Measurements from ENCODE around the gene APRT.

The APRT gene

DNA sequence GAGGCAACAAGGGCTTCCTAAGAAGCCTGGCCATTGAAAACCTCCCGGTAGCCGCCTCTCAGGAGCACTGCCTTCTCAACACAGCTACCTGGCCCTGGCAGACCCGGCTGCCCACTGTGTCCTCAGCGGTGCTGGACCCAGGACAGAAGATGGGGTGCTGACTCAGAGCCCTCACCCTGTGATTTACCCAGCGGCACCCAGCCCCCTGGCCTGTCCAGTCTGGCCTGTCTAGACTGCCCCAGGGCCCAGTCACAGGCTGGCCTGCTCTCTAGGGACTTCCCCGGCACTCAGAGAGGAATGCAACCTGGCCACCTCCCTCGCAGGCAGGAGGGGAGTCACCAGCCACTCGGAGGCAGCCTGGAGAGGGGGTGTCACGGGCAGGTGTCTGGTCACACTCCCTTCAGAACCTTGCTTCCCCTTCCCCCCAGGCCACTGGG, 46.8 kb downstream of the APRT start:
- Histone ChIP-seq H3K27me3 (ENCODE audit: insufficient read depth, low read length) (no peaks in the 10 kb centered on the region), H3K4me3 (ENCODE audit: low read length) (no peak overlapping the region), H3K9ac (ENCODE audit: low read depth, low read length) (no peak overlapping the region), H3K36me3 (ENCODE audit: insufficient read depth, low read length) (no peaks in the 10 kb centered on the region), H3K9me3 (ENCODE audit: insufficient read depth, low read depth, low read length) (no peaks in the 10 kb centered on the region), H3K4me1 (ENCODE audit: insufficient read depth, low read length) (peaks cover 46% of the 10 kb centered on the region), H3K27ac (ENCODE audit: low read depth, low read length) (no peak overlapping the region)
- WGBS: 83% methylated on average over 8 of the region's 9 CpGs

DNA sequence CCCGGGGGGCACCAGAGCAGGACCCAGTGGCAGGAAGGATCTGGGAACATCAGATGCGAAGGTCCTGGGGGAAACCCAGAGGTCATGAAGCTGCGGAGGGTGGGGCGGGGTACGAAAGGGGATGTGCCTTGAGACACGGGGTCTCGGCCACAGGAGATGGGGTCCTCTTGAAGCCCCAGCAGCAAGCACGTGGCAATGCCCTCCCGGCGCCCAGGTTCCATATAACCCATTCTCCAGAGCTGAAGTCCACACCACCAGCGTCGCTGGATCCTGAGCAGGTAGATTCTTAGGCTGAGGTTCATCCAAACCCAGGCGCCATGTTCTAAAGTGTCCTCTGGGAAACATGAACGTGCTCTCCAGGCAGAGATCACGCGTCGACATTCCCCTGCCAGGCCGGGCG, 47.6 kb downstream of the APRT start:
- WGBS: 90% methylated on average over 19 of the region's 19 CpGs
- H3K4me1 ChIP-seq (ENCODE audit: insufficient read depth, low read length): peaks cover 47% of the 10 kb centered on the region
- H3K27me3 ChIP-seq (ENCODE audit: insufficient read depth, low read length): no peaks in the 10 kb centered on the region
- no peak overlapping the region for H3K4me3 ChIP-seq (ENCODE audit: low read length)
- no peaks in the 10 kb centered on the region for H3K9me3 ChIP-seq (ENCODE audit: insufficient read depth, low read depth, low read length)
- peak overlapping the region; percentile 72; the same call in 1 of the 2 replicates for H3K27ac ChIP-seq (ENCODE audit: low read depth, low read length)
- no peak overlapping the region for H3K9ac ChIP-seq (ENCODE audit: low read depth, low read length)
- H3K36me3 ChIP-seq (ENCODE audit: insufficient read depth, low read length): no peaks in the 10 kb centered on the region

GRCh38 chr16:88763502-88764053, 48.1 kb downstream of the APRT start:
- peak overlapping the region; percentile 72 for H3K27ac ChIP-seq (ENCODE audit: low read depth, low read length)
- H3K9ac ChIP-seq (ENCODE audit: low read depth, low read length): 0 out of 2 replicates have a peak overlapping the region, but pooled peaks have one; percentile 11
- H3K4me3 ChIP-seq (ENCODE audit: low read length): no peak overlapping the region
- H3K4me1 ChIP-seq (ENCODE audit: insufficient read depth, low read length): peaks cover 50% of the 10 kb centered on the region
- no peaks in the 10 kb centered on the region for H3K27me3 ChIP-seq (ENCODE audit: insufficient read depth, low read length)
- no peaks in the 10 kb centered on the region for H3K36me3 ChIP-seq (ENCODE audit: insufficient read depth, low read length)
- 29% methylated on average over 14 of the region's 14 CpGs for WGBS
- H3K9me3 ChIP-seq (ENCODE audit: insufficient read depth, low read depth, low read length): no peaks in the 10 kb centered on the region

DNA sequence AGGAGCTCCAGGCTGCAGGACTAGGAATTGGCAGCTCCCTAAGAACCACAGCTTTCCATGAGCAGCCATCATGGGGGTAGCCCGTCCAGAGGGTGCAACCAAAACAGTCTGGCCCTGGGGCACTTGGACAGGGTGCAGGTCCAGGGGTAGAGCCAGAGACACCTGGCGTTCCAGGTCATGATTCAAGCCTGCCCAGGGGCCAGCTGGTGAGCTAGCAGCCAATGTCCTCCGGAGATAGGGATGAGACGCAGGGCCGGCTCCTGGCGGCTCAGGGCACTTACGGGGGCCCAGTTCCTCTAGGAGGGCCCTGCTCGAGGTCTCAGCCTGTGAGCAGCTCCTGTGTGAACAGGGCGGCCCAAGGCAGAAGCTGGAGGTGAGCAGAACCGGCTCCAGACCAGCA, 48.8 kb downstream of the APRT start:
- Histone ChIP-seq H3K4me1 (ENCODE audit: insufficient read depth, low read length) (peaks cover 43% of the 10 kb centered on the region), H3K27ac (ENCODE audit: low read depth, low read length) (peak overlapping the region; percentile 67), H3K27me3 (ENCODE audit: insufficient read depth, low read length) (no peaks in the 10 kb centered on the region), H3K4me3 (ENCODE audit: low read length) (no peak overlapping the region), H3K9ac (ENCODE audit: low read depth, low read length) (0 out of 2 replicates have a peak overlapping the region, but pooled peaks have one; percentile 11), H3K36me3 (ENCODE audit: insufficient read depth, low read length) (no peaks in the 10 kb centered on the region), H3K9me3 (ENCODE audit: insufficient read depth, low read depth, low read length) (no peaks in the 10 kb centered on the region)
- whole genome bisulfite sequencing: 74% methylated on average over 10 of the region's 10 CpGs

- no peaks in the 10 kb centered on the region for H3K27me3 ChIP-seq (ENCODE audit: insufficient read depth, low read length)
- no peak overlapping the region for H3K4me3 ChIP-seq (ENCODE audit: low read length)
- H3K9ac ChIP-seq (ENCODE audit: low read depth, low read length): no peak overlapping the region
- WGBS: 83% methylated on average over 16 of the region's 16 CpGs
- no peak overlapping the region for H3K27ac ChIP-seq (ENCODE audit: low read depth, low read length)
- H3K4me1 ChIP-seq (ENCODE audit: insufficient read depth, low read length): peaks cover 38% of the 10 kb centered on the region
- H3K9me3 ChIP-seq (ENCODE audit: insufficient read depth, low read depth, low read length): no peaks in the 10 kb centered on the region
- no peaks in the 10 kb centered on the region for H3K36me3 ChIP-seq (ENCODE audit: insufficient read depth, low read length)
Observed at GRCh38 chr16:88762258-88762870, 49.4 kb downstream of the APRT start.

DNA sequence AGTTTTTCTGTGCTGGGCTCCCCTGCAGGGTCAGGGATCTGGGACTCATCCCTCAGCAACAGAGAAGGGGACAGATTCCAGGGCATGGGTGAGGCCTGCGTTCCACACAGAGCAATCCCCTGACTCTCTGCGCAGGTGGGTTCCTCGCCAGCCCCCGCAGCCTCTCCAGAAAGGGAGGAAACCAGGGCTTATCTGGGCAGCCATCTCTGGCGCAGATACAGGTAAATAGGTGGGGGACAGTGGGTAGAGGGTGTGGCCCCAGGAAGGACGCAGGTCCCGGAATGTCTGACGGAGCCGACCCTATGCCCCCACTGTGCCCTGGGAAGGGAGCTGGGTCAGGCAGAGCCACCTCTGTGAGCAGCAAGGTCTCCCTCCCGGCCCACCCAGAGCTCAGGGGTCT, 49.9 kb downstream of the APRT start:
- H3K9ac ChIP-seq (ENCODE audit: low read depth, low read length): no peak overlapping the region
- H3K4me3 ChIP-seq (ENCODE audit: low read length): no peak overlapping the region
- WGBS: 88% methylated on average over 10 of the region's 10 CpGs
- H3K9me3 ChIP-seq (ENCODE audit: insufficient read depth, low read depth, low read length): no peaks in the 10 kb centered on the region
- no peaks in the 10 kb centered on the region for H3K27me3 ChIP-seq (ENCODE audit: insufficient read depth, low read length)
- H3K27ac ChIP-seq (ENCODE audit: low read depth, low read length): no peak overlapping the region
- peaks cover 38% of the 10 kb centered on the region for H3K4me1 ChIP-seq (ENCODE audit: insufficient read depth, low read length)
- no peaks in the 10 kb centered on the region for H3K36me3 ChIP-seq (ENCODE audit: insufficient read depth, low read length)

DNA sequence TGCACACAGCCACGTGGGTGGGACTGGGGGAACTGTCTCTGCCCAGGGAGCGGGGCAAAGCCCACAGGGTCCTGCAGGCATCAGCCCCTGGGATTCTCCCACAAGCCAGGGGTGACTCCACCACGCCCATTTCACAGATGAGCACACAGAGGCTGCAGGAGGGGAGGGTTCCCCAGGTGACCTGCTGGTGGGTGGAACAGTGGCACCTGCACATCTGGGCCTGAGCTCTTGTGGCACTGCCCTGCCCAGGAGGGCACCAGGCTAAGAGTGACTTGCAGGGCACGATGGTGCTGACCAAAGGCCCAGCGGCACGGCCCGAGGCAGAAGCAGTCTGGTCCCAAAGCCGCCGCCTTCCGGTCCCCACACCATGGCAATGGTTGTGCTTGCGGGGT, 50.6 kb downstream of the APRT start:
- Histone ChIP-seq H3K9me3 (ENCODE audit: insufficient read depth, low read depth, low read length) (no peaks in the 10 kb centered on the region), H3K36me3 (ENCODE audit: insufficient read depth, low read length) (no peaks in the 10 kb centered on the region), H3K27me3 (ENCODE audit: insufficient read depth, low read length) (no peaks in the 10 kb centered on the region), H3K27ac (ENCODE audit: low read depth, low read length) (no peak overlapping the region), H3K4me1 (ENCODE audit: insufficient read depth, low read length) (peaks cover 38% of the 10 kb centered on the region), H3K9ac (ENCODE audit: low read depth, low read length) (no peak overlapping the region), H3K4me3 (ENCODE audit: low read length) (no peak overlapping the region)
- WGBS: 90% methylated on average over 11 of the region's 11 CpGs

- H3K36me3 ChIP-seq (ENCODE audit: insufficient read depth, low read length): no peaks in the 10 kb centered on the region
- no peak overlapping the region for H3K9ac ChIP-seq (ENCODE audit: low read depth, low read length)
- no peaks in the 10 kb centered on the region for H3K27me3 ChIP-seq (ENCODE audit: insufficient read depth, low read length)
- no peak overlapping the region for H3K4me3 ChIP-seq (ENCODE audit: low read length)
- no peaks in the 10 kb centered on the region for H3K9me3 ChIP-seq (ENCODE audit: insufficient read depth, low read depth, low read length)
- H3K4me1 ChIP-seq (ENCODE audit: insufficient read depth, low read length): peaks cover 40% of the 10 kb centered on the region
- 91% methylated on average over 24 of the region's 24 CpGs for WGBS
- no peak overlapping the region; the same call in 1 of the 2 replicates for H3K27ac ChIP-seq (ENCODE audit: low read depth, low read length)
Observed at GRCh38 chr16:88760424-88761142, 51.1 kb downstream of the APRT start.

- Histone ChIP-seq H3K9ac (ENCODE audit: low read depth, low read length) (no peak overlapping the region; the same call in 1 of the 2 replicates), H3K9me3 (ENCODE audit: insufficient read depth, low read depth, low read length) (no peaks in the 10 kb centered on the region), H3K36me3 (ENCODE audit: insufficient read depth, low read length) (no peaks in the 10 kb centered on the region), H3K27ac (ENCODE audit: low read depth, low read length) (peak overlapping the region; percentile 81; the same call in 1 of the 2 replicates), H3K4me1 (ENCODE audit: insufficient read depth, low read length) (peaks cover 41% of the 10 kb centered on the region), H3K4me3 (ENCODE audit: low read length) (no peak overlapping the region), H3K27me3 (ENCODE audit: insufficient read depth, low read length) (no peaks in the 10 kb centered on the region)
- 92% methylated on average over 22 of the region's 22 CpGs for WGBS
Observed at GRCh38 chr16:88759976-88760350, 51.8 kb downstream of the APRT start.

All from HUES64 (cell line).